NCI-H1092 (cell line): ENCODE data around the gene DAG1.

Experiments used
- DNase-seq: peaks from one replicate; lab custom pipeline; 2025; lab: John Stamatoyannopoulos, UW

Gene DAG1

DNA sequence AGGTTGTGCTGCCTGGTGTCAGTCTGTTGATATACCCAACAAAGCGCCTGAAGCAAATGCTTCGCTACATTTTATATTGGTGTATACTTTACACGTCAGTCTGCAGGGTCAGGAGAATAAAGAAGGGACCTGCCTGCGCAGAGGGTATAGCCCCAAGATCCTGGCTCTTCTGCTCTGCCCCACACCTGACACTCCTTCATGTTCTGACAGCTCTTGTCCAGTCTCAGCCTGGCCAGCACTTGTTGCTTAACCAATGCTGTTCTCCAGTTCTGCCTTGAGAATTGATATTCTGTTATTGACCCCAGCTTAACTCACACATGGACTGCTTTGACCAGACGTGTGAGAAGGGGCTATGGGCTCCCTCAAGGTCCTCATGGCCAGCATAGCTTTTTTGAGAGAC, 48.4 kb downstream of the DAG1 start:
- DNase-seq: no peak

DNA sequence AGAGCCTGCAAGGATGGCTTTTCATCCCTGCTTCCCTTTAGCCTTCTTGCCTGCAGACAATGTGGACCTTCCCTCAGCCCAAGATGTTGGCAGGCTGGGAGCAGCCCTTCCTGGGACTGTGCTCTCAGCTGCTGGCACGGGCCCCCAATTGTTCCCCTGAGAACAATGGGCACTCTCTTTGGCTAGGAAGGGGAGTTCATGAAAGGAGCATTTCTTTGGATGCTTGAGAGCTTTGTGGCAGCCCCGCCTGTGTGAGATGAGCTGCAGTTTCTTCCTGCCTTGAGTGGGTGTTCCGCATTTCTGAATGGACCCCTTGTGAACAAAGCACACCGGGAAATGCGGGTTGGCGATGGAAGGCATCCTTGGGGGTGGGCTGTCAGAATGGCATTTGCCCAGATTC, 49.2 kb downstream of the DAG1 start:
- no peak for DNase-seq

DNA sequence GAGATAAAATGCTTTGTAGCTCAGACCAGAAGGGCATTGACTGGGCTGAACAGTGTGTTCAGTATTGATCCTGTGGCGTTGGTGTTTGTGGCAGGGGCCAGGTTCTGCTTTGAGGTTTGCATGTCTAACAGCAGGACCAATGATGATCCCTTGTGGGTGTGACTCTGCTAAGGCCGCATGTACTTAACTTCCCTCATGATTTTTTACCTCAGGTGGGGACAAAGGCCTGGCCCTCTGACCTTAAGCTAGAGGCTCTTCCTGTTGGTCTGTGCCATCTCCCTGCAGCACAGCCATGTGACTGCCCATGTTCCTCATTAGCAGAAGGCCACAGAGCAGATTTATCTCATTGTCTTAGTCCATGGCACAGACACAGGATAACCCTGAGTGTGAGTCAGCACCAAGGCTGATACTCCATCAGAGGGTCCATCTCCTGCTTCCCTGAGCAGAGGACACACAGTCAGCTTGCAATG, 49.9 kb downstream of the DAG1 start:
- DNase-seq: no peak

GRCh38 chr3:49523756-49524747, 54.0 kb downstream of the DAG1 start:
- DNase-seq: no peak

GRCh38 chr3:49529567-49529966, 59.5 kb downstream of the DAG1 start:
- DNase-seq: no peak

DNA sequence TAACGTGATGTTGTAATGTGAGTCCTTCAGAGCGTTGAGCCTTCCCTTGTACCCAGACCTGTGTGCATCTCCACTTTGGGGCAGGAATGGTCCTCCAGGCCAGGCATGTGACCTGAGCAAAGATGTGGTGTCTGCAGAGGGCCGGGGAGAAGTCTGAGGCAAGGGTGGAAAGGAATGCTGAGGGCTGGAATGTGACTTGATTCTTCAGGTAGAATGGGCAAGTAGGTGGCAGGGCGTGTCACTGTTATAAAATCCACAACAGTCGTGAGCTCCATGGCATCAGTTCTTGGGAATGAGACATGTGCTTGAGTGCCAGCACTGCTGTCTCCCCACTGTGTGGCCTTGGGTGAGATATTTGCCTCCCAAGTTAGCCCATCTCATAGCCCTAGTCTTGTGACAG, 60.2 kb downstream of the DAG1 start:
- no peak for DNase-seq

DNA sequence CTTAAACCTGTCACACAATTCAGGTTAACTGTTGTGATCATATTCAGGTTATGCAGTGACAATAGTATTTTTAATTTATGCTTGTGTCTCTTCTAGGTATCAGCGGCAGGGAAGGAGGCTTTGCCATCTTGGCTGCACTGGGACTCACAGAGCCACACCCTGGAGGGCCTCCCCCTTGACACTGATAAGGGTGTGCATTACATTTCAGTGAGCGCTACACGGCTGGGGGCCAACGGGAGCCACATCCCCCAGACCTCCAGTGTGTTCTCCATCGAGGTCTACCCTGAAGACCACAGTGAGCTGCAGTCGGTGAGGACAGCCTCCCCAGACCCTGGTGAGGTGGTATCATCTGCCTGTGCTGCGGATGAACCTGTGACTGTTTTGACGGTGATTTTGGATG, 60.6 kb downstream of the DAG1 start:
- DNase-seq: no peak

DNA sequence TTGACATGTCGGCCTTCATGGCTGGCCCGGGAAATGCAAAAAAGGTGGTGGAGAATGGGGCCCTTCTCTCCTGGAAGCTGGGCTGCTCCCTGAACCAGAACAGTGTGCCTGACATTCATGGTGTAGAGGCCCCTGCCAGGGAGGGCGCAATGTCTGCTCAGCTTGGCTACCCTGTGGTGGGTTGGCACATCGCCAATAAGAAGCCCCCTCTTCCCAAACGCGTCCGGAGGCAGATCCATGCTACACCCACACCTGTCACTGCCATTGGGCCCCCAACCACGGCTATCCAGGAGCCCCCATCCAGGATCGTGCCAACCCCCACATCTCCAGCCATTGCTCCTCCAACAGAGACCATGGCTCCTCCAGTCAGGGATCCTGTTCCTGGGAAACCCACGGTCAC, 61.2 kb downstream of the DAG1 start:
- no peak for DNase-seq

DNA sequence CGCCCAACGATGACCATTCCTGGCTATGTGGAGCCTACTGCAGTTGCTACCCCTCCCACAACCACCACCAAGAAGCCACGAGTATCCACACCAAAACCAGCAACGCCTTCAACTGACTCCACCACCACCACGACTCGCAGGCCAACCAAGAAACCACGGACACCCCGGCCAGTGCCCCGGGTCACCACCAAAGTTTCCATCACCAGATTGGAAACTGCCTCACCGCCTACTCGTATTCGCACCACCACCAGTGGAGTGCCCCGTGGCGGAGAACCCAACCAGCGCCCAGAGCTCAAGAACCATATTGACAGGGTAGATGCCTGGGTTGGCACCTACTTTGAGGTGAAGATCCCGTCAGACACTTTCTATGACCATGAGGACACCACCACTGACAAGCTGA, 61.6 kb downstream of the DAG1 start:
- DNase-seq: no peak

GRCh38 chr3:49533031-49533430, 63.0 kb downstream of the DAG1 start:
- DNase-seq: no peak

DNA sequence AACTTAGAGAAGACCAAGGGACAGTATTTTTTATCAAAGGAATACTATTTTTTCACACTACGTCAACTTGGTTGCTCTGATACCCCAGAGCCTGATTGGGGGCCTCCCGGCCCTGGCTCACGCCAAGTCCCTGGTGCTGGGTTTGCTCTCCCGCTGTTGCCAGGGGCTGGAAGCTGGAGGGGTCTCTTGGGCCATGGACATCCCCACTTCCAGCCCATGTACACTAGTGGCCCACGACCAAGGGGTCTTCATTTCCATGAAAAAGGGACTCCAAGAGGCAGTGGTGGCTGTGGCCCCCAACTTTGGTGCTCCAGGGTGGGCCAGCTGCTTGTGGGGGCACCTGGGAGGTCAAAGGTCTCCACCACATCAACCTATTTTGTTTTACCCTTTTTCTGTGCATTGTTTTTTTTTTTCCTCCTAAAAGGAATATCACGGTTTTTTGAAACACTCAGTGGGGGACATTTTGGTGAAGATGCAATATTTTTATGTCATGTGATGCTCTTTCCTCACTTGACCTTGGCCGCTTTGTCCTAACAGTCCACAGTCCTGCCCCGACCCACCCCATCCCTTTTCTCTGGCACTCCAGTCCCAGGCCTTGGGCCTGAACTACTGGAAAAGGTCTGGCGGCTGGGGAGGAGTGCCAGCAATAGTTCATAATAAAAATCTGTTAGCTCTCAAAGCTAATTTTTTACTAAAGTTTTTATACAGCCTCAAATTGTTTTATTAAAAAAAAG, 63.9 kb downstream of the DAG1 start:
- DNase-seq: no peak

- DNase-seq: peak; percentile 61
Measured at GRCh38 chr3:49534581-49535441, 64.7 kb downstream of the DAG1 start.

GRCh38 chr3:49535971-49536874, 66.2 kb downstream of the DAG1 start:
- DNase-seq: no peak

DNA sequence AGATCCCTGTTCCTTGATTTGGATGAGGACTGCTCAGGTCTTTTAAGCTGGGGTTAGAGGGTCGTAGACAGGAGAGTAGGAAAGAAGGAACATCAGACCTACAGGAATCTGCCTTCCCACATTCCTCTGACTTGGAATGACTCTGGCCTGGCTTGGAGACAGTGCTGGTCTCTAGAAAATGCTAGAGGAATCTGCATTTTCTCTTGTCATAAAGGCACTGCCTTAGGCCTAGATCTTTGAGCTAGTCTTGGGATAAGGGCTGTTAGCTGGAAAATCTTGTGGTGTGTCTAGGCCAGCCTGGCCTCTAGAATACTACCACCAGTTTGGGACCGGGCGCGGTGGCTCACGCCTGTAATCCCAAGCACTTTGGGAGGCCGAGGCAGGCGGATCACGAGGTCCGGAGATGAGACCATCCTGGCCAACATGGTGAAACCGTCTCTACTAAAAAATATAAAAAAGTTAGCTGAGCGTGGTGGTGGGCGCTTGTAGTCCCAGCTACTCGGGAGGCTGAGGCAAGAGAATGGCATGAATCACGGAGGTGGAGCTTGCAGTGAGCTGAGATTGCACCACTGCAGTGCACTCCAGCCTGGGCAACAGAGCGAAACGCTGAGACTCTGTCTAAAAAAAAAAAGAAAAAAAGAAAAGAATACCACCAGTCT, 66.9 kb downstream of the DAG1 start:
- DNase-seq: no peak

DNA sequence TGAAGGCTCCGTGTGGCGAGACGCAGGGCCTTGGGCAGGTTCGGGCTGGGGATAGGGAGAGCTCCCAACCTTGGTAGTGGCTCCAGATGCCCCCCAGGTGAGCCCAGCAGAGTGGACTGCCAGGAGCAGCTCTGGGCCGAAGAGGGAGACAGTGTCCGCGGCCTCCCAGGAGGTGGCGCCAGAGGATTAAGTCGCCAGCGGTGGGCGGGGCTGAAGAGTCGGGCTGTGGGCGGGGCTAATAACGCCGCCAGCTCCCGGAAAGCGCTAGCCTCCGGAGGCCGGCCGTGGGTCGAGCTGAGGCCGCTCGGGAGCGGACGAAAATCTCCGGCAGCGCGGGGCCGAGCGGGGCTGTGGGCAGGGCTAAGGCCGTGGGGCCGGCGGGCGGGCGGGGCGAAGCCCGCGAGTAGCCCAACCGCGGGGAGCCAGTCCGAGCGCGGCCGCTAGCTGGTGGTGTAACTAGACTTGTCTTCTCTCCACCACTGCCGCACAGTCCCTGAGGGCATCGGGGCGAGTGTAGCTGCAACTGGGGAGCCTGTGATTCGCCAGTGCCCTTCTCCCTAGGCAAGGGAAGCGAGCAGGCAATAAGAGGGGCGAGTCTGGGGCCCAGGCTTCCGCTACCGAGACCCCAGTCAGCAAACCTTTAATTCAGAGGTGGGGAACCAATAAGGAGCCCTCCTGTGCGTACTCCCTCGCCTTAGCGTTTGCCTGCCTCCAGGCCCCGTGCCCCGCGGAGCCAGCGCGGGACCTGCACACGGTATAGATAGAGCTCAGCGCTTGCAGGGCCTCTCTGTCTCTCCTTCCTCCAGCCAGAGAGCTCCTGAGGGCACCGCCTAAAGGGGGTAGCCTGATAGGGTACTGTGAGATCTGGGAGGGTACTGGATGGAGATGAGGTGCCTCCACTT, 69.8 kb downstream of the DAG1 start:
- peak; percentile 83 for DNase-seq

GRCh38 chr3:49552087-49552486, 82.0 kb downstream of the DAG1 start:
- DNase-seq: no peak

DNA sequence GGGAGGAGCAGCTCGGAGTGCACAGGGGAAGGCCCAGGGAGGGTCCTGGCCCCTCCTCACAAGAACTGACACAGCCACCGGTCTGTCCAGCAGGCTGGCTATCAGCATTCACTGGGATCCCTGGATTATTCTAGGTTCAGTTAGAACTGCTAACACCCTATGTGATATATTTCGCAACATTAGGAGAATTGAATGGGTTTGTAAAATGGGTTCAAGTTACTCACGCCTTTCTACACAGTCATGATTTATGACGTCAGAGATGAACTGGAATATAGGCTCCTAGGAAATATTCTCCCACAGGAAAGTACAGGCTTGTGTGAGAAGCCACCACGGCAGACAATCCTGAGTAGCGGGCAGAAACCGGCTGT, 83.2 kb downstream of the DAG1 start:
- no peak for DNase-seq

DNA sequence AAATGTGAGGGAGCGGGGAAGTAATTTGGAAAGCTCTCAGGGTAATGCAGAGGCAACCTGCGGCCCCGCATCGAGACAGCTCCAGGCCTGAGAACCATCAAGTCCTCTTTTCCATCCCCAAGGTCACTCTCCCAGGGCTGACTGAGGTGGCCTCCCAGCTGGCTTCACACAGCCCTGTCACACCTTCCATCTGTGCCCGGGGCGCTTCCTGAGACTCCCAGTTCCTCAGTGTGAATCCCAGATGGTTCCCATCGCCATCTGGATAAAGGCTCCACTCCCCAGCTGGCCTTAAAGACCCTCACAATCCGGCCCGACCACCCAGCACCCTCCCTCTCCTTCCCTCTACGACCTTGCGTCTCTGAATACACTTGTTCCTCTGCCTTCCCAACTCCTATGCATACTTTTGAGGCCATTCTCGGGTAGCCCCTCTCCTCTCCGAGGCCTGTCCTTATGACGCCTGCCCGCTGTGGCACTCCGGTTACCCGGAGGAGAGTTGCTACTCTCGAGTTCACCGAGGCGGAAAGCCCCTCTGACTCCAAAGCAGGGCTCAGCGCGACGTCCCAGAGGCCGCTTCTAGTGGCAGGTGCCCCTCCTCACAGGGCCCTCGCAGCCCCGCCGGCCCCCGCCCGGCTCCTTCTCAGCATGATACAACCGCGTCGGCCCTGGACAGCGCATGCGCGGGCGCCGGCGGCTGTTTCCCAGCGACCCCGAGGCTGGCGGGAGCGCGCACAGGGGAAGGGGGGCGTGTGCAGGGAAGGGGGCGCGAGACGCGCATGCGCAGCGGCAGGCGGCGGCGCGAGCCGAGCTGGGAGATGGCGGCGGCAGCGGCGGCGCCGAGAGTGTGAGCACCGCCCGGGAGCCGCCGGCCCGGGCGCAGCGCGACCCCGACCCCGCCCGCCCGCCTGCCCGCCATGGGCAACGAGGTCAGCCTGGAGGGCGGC, 83.9 kb downstream of the DAG1 start, which contains the start of gene BSN:
Gene BSN (plus strand): TSS at position 786 of the 941 bp plus-strand sequence. CDS start 126 bp downstream, at position 912.
- peak; percentile 86 for DNase-seq
